Measurements from ENCODE around the gene SHISA4.

Gene SHISA4

DNA sequence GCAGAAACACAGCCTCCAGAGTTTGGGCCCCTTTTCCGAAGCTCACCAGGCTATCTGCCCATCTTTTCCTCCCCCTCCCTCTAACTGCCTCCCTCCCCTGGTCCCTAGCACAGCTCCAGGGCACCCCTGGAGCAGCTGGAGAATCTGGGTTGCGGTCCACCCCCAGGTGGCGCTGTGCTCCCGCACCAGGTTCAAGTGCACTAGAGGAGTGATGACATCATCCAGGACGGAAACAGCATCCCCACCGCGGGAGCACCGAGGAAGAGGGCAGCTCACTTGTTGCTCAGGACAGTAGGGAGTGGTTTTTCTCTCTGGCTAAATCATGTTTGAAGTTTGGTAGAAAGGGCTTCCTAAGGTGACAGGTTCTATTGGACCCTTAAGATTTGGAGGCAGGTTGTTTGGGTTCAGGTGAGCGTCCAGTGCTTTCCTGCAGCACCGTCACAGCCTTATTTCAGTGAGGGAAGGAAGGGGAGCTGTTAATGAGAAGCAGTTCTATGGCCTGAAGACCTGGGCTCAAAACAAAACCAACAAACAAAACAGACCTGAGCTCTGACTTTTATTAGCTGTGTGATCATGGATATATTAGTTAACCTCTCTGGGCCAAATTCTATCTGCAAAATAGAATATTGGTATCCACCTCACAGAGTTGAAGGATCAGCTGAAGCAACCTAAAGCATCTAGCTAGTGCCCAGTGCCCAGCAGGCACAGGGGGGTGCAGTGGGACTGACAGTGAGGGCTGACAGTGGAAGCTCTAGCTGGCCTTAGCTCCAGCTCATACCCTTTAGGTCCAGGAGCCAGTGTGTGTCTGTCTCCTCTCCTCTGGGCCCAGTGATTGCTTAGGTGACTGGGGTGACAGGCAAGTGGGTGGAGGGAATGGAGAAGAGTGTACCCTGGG lies 7.5 kb downstream of the SHISA4 start (continued):
- TF ChIP-seq, protein P1, sequence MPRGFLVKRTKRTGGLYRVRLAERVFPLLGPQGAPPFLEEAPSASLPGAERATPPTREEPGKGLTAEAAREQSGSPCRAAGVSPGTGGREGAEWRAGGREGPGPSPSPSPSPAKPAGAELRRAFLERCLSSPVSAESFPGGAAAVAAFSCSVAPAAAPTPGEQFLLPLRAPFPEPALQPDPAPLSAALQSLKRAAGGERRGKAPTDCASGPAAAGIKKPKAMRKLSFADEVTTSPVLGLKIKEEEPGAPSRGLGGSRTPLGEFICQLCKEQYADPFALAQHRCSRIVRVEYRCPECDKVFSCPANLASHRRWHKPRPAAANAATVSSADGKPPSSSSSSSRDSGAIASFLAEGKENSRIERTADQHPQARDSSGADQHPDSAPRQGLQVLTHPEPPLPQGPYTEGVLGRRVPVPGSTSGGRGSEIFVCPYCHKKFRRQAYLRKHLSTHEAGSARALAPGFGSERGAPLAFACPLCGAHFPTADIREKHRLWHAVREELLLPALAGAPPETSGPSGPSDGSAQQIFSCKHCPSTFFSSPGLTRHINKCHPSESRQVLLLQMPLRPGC (tag by site-specific recombination; IDR thresholded peaks at IDR 0.05) = peak; percentile 73; the same call in 1 of the 2 replicates
- no peak for TF ChIP-seq ZNF416 (tag by site-specific recombination; IDR thresholded peaks at IDR 0.05)
- TF ChIP-seq, protein P2, sequence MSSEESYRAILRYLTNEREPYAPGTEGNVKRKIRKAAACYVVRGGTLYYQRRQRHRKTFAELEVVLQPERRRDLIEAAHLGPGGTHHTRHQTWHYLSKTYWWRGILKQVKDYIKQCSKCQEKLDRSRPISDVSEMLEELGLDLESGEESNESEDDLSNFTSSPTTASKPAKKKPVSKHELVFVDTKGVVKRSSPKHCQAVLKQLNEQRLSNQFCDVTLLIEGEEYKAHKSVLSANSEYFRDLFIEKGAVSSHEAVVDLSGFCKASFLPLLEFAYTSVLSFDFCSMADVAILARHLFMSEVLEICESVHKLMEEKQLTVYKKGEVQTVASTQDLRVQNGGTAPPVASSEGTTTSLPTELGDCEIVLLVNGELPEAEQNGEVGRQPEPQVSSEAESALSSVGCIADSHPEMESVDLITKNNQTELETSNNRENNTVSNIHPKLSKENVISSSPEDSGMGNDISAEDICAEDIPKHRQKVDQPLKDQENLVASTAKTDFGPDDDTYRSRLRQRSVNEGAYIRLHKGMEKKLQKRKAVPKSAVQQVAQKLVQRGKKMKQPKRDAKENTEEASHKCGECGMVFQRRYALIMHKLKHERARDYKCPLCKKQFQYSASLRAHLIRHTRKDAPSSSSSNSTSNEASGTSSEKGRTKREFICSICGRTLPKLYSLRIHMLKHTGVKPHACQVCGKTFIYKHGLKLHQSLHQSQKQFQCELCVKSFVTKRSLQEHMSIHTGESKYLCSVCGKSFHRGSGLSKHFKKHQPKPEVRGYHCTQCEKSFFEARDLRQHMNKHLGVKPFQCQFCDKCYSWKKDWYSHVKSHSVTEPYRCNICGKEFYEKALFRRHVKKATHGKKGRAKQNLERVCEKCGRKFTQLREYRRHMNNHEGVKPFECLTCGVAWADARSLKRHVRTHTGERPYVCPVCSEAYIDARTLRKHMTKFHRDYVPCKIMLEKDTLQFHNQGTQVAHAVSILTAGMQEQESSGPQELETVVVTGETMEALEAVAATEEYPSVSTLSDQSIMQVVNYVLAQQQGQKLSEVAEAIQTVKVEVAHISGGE (tag by site-specific recombination; conservative IDR thresholded peaks at IDR 0.05; ENCODE audit: low read depth) = no peak; the same call in 1 of the 2 replicates
- no peak for TF ChIP-seq ZNF423 (tag by site-specific recombination; IDR thresholded peaks at IDR 0.05)
- peak; percentile 65 for TF ChIP-seq WT1 (tag by site-specific recombination; IDR thresholded peaks at IDR 0.05)
- no peak for TF ChIP-seq ZNF623 (tag by site-specific recombination; IDR thresholded peaks at IDR 0.05)
- no peak for TF ChIP-seq ZNF311 (tag by site-specific recombination; IDR thresholded peaks at IDR 0.05; ENCODE audit: borderline replicate concordance)
- TF ChIP-seq ZNF274 (IDR thresholded peaks at IDR 0.05; ENCODE audit: low read length) = no peak
- TF ChIP-seq ZNF274 (tag by site-specific recombination; IDR thresholded peaks at IDR 0.05; ENCODE audit: borderline replicate concordance) = no peak
- no peak for TF ChIP-seq ZNF777 (tag by site-specific recombination; IDR thresholded peaks at IDR 0.05; ENCODE audit: borderline replicate concordance)
- TF ChIP-seq ZNF37A (tag by site-specific recombination; IDR thresholded peaks at IDR 0.05) = no peak
- TF ChIP-seq MEIS1 (CRISPR knock-in tag; IDR thresholded peaks at IDR 0.05; ENCODE audit: borderline replicate concordance) = no peak
- no peak for TF ChIP-seq ZNF202 (tag by site-specific recombination; IDR thresholded peaks at IDR 0.05; ENCODE audit: borderline replicate concordance)
- TF ChIP-seq ZNF843 (tag by site-specific recombination; IDR thresholded peaks at IDR 0.05) = no peak
- no peak for TF ChIP-seq ZNF138 (tag by site-specific recombination; IDR thresholded peaks at IDR 0.05; ENCODE audit: borderline replicate concordance)
- TF ChIP-seq ZNF548 (tag by site-specific recombination; IDR thresholded peaks at IDR 0.05) = no peak
- no peak for TF ChIP-seq ZFP41 (tag by site-specific recombination; IDR thresholded peaks at IDR 0.05; ENCODE audit: borderline replicate concordance)
- no peak for TF ChIP-seq ZNF239 (tag by site-specific recombination; IDR thresholded peaks at IDR 0.05)
- TF ChIP-seq SP3 (tag by site-specific recombination; IDR thresholded peaks at IDR 0.05) = peak; percentile 31; the same call in 1 of the 2 replicates
- TF ChIP-seq ZNF473 (tag by site-specific recombination; IDR thresholded peaks at IDR 0.05) = no peak
- TF ChIP-seq ZNF692 (tag by site-specific recombination; IDR thresholded peaks at IDR 0.05) = peak; percentile 79; the same call in 1 of the 2 replicates
- peak; percentile 98 for TF ChIP-seq ZNF629 (tag by site-specific recombination; IDR thresholded peaks at IDR 0.05)
- TF ChIP-seq ZBTB6 (tag by site-specific recombination; IDR thresholded peaks at IDR 0.05) = peak; percentile 60; the same call in 1 of the 2 replicates
- TF ChIP-seq BCL11A (tag by site-specific recombination; IDR thresholded peaks at IDR 0.05; ENCODE audit: low read depth) = 0 out of 2 replicates have a peak, but pooled peaks have one; percentile 28
- TF ChIP-seq ZNF561 (tag by site-specific recombination; IDR thresholded peaks at IDR 0.05; ENCODE audit: borderline replicate concordance) = peak; percentile 83; the same call in 1 of the 2 replicates
- no peak for TF ChIP-seq ZNF404 (tag by site-specific recombination; IDR thresholded peaks at IDR 0.05)
- TF ChIP-seq ZNF704 (tag by site-specific recombination; IDR thresholded peaks at IDR 0.05) = no peak
- peak; percentile 76; the same call in 1 of the 2 replicates for TF ChIP-seq ZNF768 (tag by site-specific recombination; IDR thresholded peaks at IDR 0.05)
- TF ChIP-seq HOXA7 (CRISPR knock-in tag; IDR thresholded peaks at IDR 0.05; ENCODE audit: borderline replicate concordance) = no peak

All from HEK293 (cell line).